NT2/D1 (cell line): ENCODE data around the gene N4BP2.

ENCODE experiments used
- YY1 ChIP-seq: IDR thresholded peaks from 2 replicates; pipeline ENCODE4 v1.6.1; 2011; ENCODE audit not compliant: insufficient read length, insufficient read depth
- ZNF274 ChIP-seq: IDR thresholded peaks from 2 replicates; pipeline ENCODE4 v1.6.1; 2011; ENCODE audit warnings: mild to moderate bottlenecking, low read depth, low read length

- TF ChIP-seq YY1 (no peak), ZNF274 (no peak)
These were observed 139.6 kb downstream of the N4BP2 start for GRCh38 chr4:40196272-40196671.
